HEK293 (cell line): ENCODE measurements around the gene CCL18.
"Not testable (repeated sequence)": the region's sequence is repeated elsewhere in the genome, so short reads cannot be mapped to it uniquely, and the experiment has no call there.

Experiments
- CTCF ChIA-PET: fragments of 350-600 bp; formaldehyde crosslinking; extraction: SDS; loops from one replicate; lab custom pipeline; 2021; ENCODE audit warnings: antibody characterized with exemption; lab: Yijun Ruan, JAX
- POLR2A ChIA-PET: fragments of 300-600 bp; formaldehyde crosslinking; extraction: SDS; loops from one replicate; lab custom pipeline; 2020; ENCODE audit warnings: antibody characterized with exemption, inconsistent platforms; lab: Yijun Ruan, JAX
- H3K27ac ChIP-seq: fragments of 200-500 bp; sonication (Bioruptor generic); 2 replicates; pipeline ENCODE4 v1.5.1; 2014; ENCODE audit warnings: low read depth, low read length, control low read depth, inconsistent platforms; ENCODE audit errors: extremely low read depth
- H3K36me3 ChIP-seq, 2 experiments: fragments of 200-500 bp in 1 of 2; sonication (Bioruptor generic) in 1 of 2; 1 replicate in 1 of 2; 2 replicates in 1 of 2; pipeline ENCODE4 v1.5.1; 2014 to 2017; ENCODE audit warnings: inconsistent platforms in 2 of 2, low read length in 2 of 2; ENCODE audit not compliant: control insufficient read depth in 2 of 2, insufficient read depth in 1 of 2
- H3K4me1 ChIP-seq: fragments of 200-500 bp; sonication (Bioruptor generic); 2 replicates; pipeline ENCODE4 v1.5.1; 2014; ENCODE audit warnings: mild to moderate bottlenecking, low read length, inconsistent platforms; ENCODE audit not compliant: control insufficient read depth, insufficient read depth
- H3K4me3 ChIP-seq: 2 replicates; pipeline ENCODE4 v1.5.1; 2011; ENCODE audit warnings: low read depth, mild to moderate bottlenecking, control low read depth, low read length, moderate library complexity
- H3K9me3 ChIP-seq: fragments of 200-500 bp; sonication (Bioruptor generic); 2 replicates; pipeline ENCODE4 v1.5.1; 2014; ENCODE audit warnings: low read depth, low read length, inconsistent platforms; ENCODE audit not compliant: control insufficient read depth, insufficient read depth
- HIC1 ChIP-seq: fragments of 450-650 bp; formaldehyde crosslinking; IDR thresholded peaks from 2 replicates; pipeline ENCODE4 v1.5.1; 2016; ENCODE audit warnings: missing biosample characterization, missing genetic modification characterization
- INSM2 ChIP-seq: fragments of 450-650 bp; formaldehyde crosslinking; IDR thresholded peaks from 2 replicates; pipeline ENCODE4 v1.5.1; 2016; ENCODE audit warnings: missing biosample characterization, missing genetic modification characterization
- KLF1 ChIP-seq: fragments of 450-650 bp; formaldehyde crosslinking; IDR thresholded peaks from 2 replicates; pipeline ENCODE4 v1.5.1; 2016; ENCODE audit warnings: missing biosample characterization, missing genetic modification characterization
- KLF10 ChIP-seq: fragments of 450-650 bp; IDR thresholded peaks from 2 replicates; pipeline ENCODE4 v1.5.1; 2018; ENCODE audit warnings: missing biosample characterization, mild to moderate bottlenecking, missing genetic modification characterization
- RBAK ChIP-seq: fragments of 450-650 bp; formaldehyde crosslinking; IDR thresholded peaks from 2 replicates; pipeline ENCODE4 v1.5.1; 2016; ENCODE audit warnings: missing biosample characterization, missing genetic modification characterization
- REST ChIP-seq: fragments of 450-650 bp; formaldehyde crosslinking; IDR thresholded peaks from 2 replicates; pipeline ENCODE4 v1.5.1; 2016; ENCODE audit warnings: missing biosample characterization, missing genetic modification characterization
- SALL2 ChIP-seq: fragments of 450-650 bp; formaldehyde crosslinking; IDR thresholded peaks from 2 replicates; pipeline ENCODE4 v1.5.0; 2017; ENCODE audit warnings: missing biosample characterization, mild to moderate bottlenecking, missing genetic modification characterization, borderline replicate concordance
- SETDB1 ChIP-seq: IDR thresholded peaks from one replicate; pipeline ENCODE4 v1.6.1; 2017; ENCODE audit warnings: mild to moderate bottlenecking, low read length, moderate library complexity, mixed read lengths; ENCODE audit not compliant: insufficient read length
- ZFHX2 ChIP-seq: fragments of 450-650 bp; formaldehyde crosslinking; conservative IDR thresholded peaks from 2 replicates; pipeline ENCODE4 v1.5.1; 2016; ENCODE audit warnings: missing biosample characterization, missing genetic modification characterization
- ZNF174 ChIP-seq: fragments of 450-650 bp; formaldehyde crosslinking; IDR thresholded peaks from 2 replicates; pipeline ENCODE4 v1.5.0; 2017; ENCODE audit warnings: missing biosample characterization, mild to moderate bottlenecking, missing genetic modification characterization
- ZNF280C ChIP-seq: fragments of 450-650 bp; formaldehyde crosslinking; IDR thresholded peaks from 2 replicates; pipeline ENCODE4 v1.5.1; 2016; ENCODE audit warnings: missing biosample characterization, missing genetic modification characterization
- ZNF335 ChIP-seq: fragments of 450-650 bp; formaldehyde crosslinking; conservative IDR thresholded peaks from 2 replicates; pipeline ENCODE4 v1.5.1; 2016; ENCODE audit warnings: missing biosample characterization, missing genetic modification characterization
- ZNF391 ChIP-seq: fragments of 450-650 bp; formaldehyde crosslinking; IDR thresholded peaks from 2 replicates; pipeline ENCODE4 v1.5.1; 2016; ENCODE audit warnings: low read depth, missing biosample characterization, missing genetic modification characterization, borderline replicate concordance
- ZNF416 ChIP-seq: fragments of 450-650 bp; formaldehyde crosslinking; IDR thresholded peaks from 2 replicates; pipeline ENCODE4 v1.5.1; 2016; ENCODE audit warnings: missing biosample characterization, missing genetic modification characterization
- ZNF473 ChIP-seq: fragments of 450-650 bp; formaldehyde crosslinking; IDR thresholded peaks from 2 replicates; pipeline ENCODE4 v1.5.1; 2017; ENCODE audit warnings: missing biosample characterization, missing genetic modification characterization
- ZNF600 ChIP-seq: fragments of 450-650 bp; formaldehyde crosslinking; IDR thresholded peaks from 2 replicates; pipeline ENCODE4 v1.5.1; 2016; ENCODE audit warnings: missing biosample characterization, missing genetic modification characterization
- ZNF777 ChIP-seq: fragments of 450-650 bp; formaldehyde crosslinking; IDR thresholded peaks from 2 replicates; pipeline ENCODE4 v1.5.1; 2017; ENCODE audit warnings: missing biosample characterization, missing genetic modification characterization, borderline replicate concordance
- TF ChIP-seq, protein P1 (sequence below): fragments of 450-650 bp; formaldehyde crosslinking; IDR thresholded peaks from 2 replicates; pipeline ENCODE4; 2016; ENCODE audit warnings: missing biosample characterization, missing genetic modification characterization

The CCL18 gene

DNA sequence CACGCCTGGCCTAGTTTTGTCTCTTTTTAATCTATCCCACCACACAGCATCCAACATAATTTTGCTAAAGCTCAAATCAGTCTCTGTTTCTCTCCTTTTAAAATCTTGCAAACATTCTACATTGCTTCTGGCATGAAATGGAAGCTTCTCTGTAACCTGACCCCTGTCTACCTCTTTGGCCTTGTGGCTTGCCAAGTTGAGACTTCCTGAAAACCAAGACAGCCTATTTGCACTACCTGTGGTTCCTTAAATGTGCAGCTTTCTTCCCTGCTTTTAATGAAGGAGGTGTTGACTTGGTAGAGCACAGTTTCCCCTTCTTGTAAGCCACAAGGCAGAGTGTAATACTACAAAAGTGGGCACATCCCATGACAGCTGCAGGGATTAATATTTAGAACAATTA is 31.9 kb downstream of the CCL18 start:
- POLR2A ChIA-PET = no interaction called here

DNA sequence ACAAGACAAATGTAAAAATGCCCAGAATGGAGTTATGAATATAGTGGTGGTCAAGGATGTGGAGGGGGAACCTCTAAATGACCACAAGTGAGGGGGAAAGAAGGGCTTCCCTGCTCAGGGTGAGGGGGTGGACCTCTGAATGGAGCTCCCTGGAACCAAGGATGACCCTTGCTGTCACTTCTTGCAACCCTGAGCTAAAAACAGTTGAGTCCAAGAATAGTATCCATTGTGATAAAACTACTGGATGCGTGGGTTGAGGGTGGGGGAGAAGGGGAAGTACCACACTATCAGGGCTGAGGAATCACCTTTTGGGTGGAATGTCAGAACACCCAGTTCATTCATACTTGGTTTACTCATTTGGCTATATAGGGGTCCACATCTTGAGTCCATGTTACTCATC is 34.9 kb downstream of the CCL18 start:
- H3K4me3 ChIP-seq, H3K27ac ChIP-seq, H3K9me3 ChIP-seq, H3K4me1 ChIP-seq, H3K36me3 ChIP-seq: not testable (repeated sequence)
- ChIA-PET POLR2A (interaction anchor here (0.6 kb wide), 1 partner anchor 276 kb away, joined by 6 read pairs; no protein-coding TSS in a partner anchor), CTCF (interaction anchor here (0.6 to 3.3 kb wide), 2 partner anchors 48 to 50 kb away, joined by 4 to 11 read pairs; no protein-coding TSS in a partner anchor)

More for the DNA sequence above, 31.9 kb downstream of the CCL18 start:
- no peak overlapping the region for H3K27ac ChIP-seq
- CTCF ChIA-PET = interaction anchor here (0.6 to 1.4 kb wide), 4 partner anchors 10 to 126 kb away, joined by 3 to 6 read pairs (median 4); no protein-coding TSS in a partner anchor
- no peaks in the 10 kb centered on the region for H3K9me3 ChIP-seq
- H3K4me1 ChIP-seq = no peaks in the 10 kb centered on the region
- H3K36me3 ChIP-seq = no peaks in the 10 kb centered on the region
- no peak overlapping the region for H3K4me3 ChIP-seq
- TF ChIP-seq HIC1 (tag by site-specific recombination) = no peak
- no peak for TF ChIP-seq INSM2 (tag by site-specific recombination)
- TF ChIP-seq SETDB1 = no peak
- no peak for TF ChIP-seq ZFHX2 (tag by site-specific recombination)
- no peak for TF ChIP-seq ZNF600 (tag by site-specific recombination)
- TF ChIP-seq, protein P1, sequence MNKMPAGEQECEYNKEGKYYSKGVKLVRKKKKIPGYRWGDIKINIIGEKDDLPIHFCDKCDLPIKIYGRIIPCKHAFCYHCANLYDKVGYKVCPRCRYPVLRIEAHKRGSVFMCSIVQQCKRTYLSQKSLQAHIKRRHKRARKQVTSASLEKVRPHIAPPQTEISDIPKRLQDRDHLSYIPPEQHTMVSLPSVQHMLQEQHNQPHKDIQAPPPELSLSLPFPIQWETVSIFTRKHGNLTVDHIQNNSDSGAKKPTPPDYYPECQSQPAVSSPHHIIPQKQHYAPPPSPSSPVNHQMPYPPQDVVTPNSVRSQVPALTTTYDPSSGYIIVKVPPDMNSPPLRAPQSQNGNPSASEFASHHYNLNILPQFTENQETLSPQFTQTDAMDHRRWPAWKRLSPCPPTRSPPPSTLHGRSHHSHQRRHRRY = no peak
- TF ChIP-seq SALL2 (tag by site-specific recombination) = no peak
- TF ChIP-seq ZNF280C (tag by site-specific recombination) = no peak
- TF ChIP-seq ZNF473 (tag by site-specific recombination) = no peak
- TF ChIP-seq ZNF335 (tag by site-specific recombination) = no peak
- no peak for TF ChIP-seq ZNF416 (tag by site-specific recombination)
- no peak for TF ChIP-seq ZNF391 (tag by site-specific recombination)
- no peak for TF ChIP-seq KLF1 (tag by site-specific recombination)
- no peak for TF ChIP-seq REST (tag by site-specific recombination)
- TF ChIP-seq RBAK = no peak
- TF ChIP-seq ZNF777 (tag by site-specific recombination) = no peak
- no peak for TF ChIP-seq KLF10
- no peak for TF ChIP-seq ZNF174 (tag by site-specific recombination)
